ENCODE measurements around the gene PPP1R26. TPM values are rescaled to one million over a fixed set of nuclear protein-coding genes. Genes with fewer than 3 reads are reported as not detected.
"Not testable (repeated sequence)": the region's sequence is repeated elsewhere in the genome, so short reads cannot be mapped to it uniquely, and the experiment has no call there.

Gene PPP1R26
- total and polyA plus RNA-seq, 4 donors = 16.1 to 37.8 (median 28.4) TPM

DNA sequence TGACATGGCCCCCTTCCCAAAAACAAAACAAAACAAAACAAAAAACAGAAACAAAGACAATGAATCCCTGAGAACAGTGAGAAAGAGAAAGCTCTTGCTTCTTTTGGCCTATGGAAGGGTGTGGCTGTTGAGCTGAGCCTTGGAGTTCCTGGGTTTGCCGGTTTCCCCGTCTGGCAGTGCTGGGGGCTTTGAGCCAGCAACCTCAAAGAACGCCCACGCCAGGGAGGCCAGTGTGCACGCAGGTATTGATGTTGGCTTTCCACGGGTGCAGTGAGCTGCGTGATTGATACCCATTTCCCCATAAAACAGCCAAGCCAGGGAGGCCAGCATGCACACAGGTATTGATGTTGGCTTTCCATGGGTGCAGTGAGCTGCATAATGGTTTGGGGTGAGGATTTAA is 33.3 kb downstream of the PPP1R26 start:
- WGBS (ENCODE audit: insufficient coverage) = 45% methylated on average over 6 of the region's 7 CpGs

DNA sequence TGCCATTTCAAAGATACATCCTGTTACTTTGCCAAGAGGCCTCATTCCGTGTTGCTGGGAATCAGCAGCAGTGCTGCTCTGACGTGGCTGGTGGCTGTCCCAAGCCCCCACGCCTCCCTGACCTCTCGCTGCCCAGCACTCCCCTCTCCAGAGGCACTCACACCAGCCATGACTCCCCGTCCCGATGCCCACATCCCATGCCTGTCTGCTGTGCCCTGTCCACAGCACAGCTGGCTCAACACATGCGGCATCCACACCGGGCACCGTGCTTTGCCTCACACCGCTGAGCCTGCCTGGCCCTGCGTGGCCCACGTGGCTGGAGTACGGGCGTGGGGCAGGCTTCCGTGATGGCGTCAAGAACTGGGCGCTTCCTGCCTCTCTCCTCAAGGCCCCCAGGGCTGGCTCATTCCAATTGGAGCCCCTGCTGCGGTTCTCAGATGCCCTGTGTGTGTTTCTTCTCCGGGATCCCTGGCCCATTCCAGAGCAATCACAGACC is 33.8 kb downstream of the PPP1R26 start:
- H3K9me3 ChIP-seq (ENCODE audit: control insufficient read depth, insufficient read depth, low read length) = no peaks in the 10 kb centered on the region
- 78% methylated on average over 19 of the region's 19 CpGs for WGBS (ENCODE audit: insufficient coverage)

More for the DNA sequence above, 33.3 kb downstream of the PPP1R26 start:
- DNase-seq (ENCODE audit: low read depth in 4 of 6, low spot score in 6 of 6) = peak in 1 of 6 donors; percentile 3
- Histone ChIP-seq H3K9me3 (ENCODE audit: control insufficient read depth, insufficient read depth, low read length) (no peaks in the 10 kb centered on the region), H3K4me1 (ENCODE audit: control insufficient read depth, insufficient read depth, low read length) (no peaks in the 10 kb centered on the region), H3K4me3 (ENCODE audit: low read depth, low read length) (no peak overlapping the region), H3K27ac (ENCODE audit: low read depth, low read length) (no peak overlapping the region), H3K27me3 (ENCODE audit: control insufficient read depth, insufficient read depth, low read length) (no peaks in the 10 kb centered on the region), H3K36me3 (ENCODE audit: control insufficient read depth, insufficient read depth, low read length) (no peaks in the 10 kb centered on the region)

DNA sequence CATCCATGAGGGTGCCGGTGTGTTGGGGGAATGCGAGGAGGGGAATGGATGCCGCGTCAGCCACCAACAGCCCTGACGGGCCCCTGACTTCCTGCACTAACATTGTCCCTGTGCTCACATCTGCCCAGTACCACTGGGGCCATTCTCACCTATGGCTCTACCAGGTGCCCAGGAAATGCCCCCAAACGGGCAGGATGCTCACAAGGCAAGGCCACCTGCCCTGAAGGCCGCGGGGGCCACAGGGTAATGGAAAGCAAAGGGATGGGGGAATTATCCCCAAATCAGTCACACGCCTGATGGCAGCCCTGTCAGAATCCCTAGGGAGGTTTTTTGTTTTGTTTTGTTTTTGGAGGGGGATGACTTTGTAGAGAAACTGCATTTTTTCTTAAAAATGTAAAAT is 34.3 kb downstream of the PPP1R26 start:
- H3K36me3 ChIP-seq (ENCODE audit: control insufficient read depth, insufficient read depth, low read length); DNase-seq (ENCODE audit: low read depth in 4 of 6, low spot score in 6 of 6); H3K4me1 ChIP-seq (ENCODE audit: control insufficient read depth, insufficient read depth, low read length); H3K4me3 ChIP-seq (ENCODE audit: low read depth, low read length); H3K9me3 ChIP-seq (ENCODE audit: control insufficient read depth, insufficient read depth, low read length); H3K27me3 ChIP-seq (ENCODE audit: control insufficient read depth, insufficient read depth, low read length); H3K27ac ChIP-seq (ENCODE audit: low read depth, low read length): not testable (repeated sequence)
- WGBS (ENCODE audit: insufficient coverage) = no CpG with 5 or more reads among the region's 9 CpGs

More for the DNA sequence above, 33.8 kb downstream of the PPP1R26 start:
- Histone ChIP-seq H3K27me3 (ENCODE audit: control insufficient read depth, insufficient read depth, low read length) (no peaks in the 10 kb centered on the region), H3K4me1 (ENCODE audit: control insufficient read depth, insufficient read depth, low read length) (no peaks in the 10 kb centered on the region), H3K36me3 (ENCODE audit: control insufficient read depth, insufficient read depth, low read length) (no peaks in the 10 kb centered on the region), H3K27ac (ENCODE audit: low read depth, low read length) (no peak overlapping the region), H3K4me3 (ENCODE audit: low read depth, low read length) (no peak overlapping the region)
- no peak for DNase-seq (ENCODE audit: low read depth in 4 of 6, low spot score in 6 of 6)

DNA sequence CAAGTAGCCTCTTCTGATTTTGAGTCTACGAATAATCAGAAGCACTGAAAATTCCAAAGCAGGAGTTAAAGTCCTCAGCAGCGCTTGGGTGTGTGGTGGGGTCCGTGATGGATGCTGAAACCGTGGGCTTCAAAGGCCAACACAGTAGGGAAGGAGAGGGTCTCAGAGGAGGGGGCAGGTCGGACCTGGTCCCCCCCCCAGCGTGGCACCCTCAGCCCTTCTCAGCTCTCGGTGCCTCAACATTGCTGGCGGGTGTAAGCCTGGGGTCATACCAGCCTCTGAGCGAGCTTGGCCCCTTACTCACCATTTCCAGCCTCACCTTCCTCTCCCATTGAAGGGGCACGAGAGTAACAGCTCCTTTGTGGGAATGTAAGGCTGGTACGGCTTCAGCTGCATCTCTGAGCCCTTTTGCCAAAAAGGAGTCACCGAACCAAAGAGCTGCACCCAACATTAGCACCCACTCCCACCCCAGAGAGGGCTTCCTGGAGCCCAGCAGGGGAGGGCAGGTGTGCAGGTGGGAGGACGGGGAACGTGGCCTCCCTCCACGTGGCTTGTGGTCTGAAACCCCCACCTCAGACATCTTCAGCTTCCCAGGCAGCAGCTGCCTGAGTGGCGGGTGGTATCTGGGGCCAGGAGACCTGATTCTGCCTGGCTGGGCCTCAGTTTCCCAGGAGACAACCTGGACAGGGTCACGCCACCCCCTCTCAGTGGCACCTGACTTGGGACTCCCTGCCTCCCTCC is 34.9 kb downstream of the PPP1R26 start:
- DNase-seq (ENCODE audit: low read depth in 4 of 6, low spot score in 6 of 6) = no peak
- Histone ChIP-seq H3K9me3 (ENCODE audit: control insufficient read depth, insufficient read depth, low read length) (peaks cover 1% of the 10 kb centered on the region), H3K36me3 (ENCODE audit: control insufficient read depth, insufficient read depth, low read length) (no peaks in the 10 kb centered on the region), H3K27ac (ENCODE audit: low read depth, low read length) (no peak overlapping the region), H3K4me3 (ENCODE audit: low read depth, low read length) (no peak overlapping the region), H3K4me1 (ENCODE audit: control insufficient read depth, insufficient read depth, low read length) (no peaks in the 10 kb centered on the region), H3K27me3 (ENCODE audit: control insufficient read depth, insufficient read depth, low read length) (no peaks in the 10 kb centered on the region)
- 92% methylated on average over 7 of the region's 17 CpGs for WGBS (ENCODE audit: insufficient coverage)

DNA sequence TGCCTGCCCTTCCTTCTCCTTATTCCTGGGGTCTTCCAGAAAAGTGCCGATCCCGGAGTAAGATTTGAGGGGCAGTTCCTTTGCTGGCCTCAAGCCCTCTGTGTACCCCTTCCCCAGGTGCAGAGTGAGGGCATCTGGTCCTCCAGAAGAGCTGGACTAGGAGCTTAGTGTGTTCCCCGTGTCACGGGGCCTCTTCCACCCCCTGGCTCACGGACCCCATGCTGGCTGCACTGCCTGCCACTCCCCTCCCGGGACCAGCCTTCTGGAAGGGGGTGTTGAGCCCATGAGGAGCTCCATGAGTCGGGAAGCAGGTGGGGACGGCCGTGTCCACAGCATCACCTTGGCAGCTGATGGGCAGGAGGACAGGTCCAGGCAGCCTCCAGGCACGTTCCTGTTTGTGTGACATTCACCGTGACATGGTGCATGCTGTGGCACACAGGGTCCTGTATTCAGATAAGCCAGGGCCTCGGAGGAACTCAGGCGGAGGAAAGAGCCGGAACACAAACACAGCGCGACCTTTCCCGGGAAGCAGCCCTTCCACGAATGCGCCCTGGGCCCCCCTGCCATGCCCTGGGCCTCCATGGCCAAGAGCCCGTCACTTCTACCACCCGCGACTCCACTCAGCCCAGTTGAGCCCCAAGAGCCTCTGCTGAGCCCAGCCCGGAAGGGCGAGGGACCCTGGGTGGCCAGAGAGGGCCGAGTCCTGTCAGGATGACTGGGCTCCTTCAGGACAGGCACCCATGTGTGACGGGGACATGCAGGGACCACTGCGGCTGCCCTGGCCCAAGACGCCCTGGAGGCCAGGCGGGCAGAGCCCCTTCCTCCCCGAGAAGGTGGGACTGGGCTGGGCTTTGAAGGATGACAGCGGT is 35.7 kb downstream of the PPP1R26 start:
- Histone ChIP-seq H3K4me1 (ENCODE audit: control insufficient read depth, insufficient read depth, low read length) (no peaks in the 10 kb centered on the region), H3K27me3 (ENCODE audit: control insufficient read depth, insufficient read depth, low read length) (no peaks in the 10 kb centered on the region), H3K4me3 (ENCODE audit: low read depth, low read length) (no peak overlapping the region), H3K36me3 (ENCODE audit: control insufficient read depth, insufficient read depth, low read length) (no peaks in the 10 kb centered on the region), H3K9me3 (ENCODE audit: control insufficient read depth, insufficient read depth, low read length) (peaks cover 1% of the 10 kb centered on the region), H3K27ac (ENCODE audit: low read depth, low read length) (no peak overlapping the region)
- WGBS (ENCODE audit: insufficient coverage) = 84% methylated on average over 30 of the region's 31 CpGs
- no peak for DNase-seq (ENCODE audit: low read depth in 4 of 6, low spot score in 6 of 6)

DNA sequence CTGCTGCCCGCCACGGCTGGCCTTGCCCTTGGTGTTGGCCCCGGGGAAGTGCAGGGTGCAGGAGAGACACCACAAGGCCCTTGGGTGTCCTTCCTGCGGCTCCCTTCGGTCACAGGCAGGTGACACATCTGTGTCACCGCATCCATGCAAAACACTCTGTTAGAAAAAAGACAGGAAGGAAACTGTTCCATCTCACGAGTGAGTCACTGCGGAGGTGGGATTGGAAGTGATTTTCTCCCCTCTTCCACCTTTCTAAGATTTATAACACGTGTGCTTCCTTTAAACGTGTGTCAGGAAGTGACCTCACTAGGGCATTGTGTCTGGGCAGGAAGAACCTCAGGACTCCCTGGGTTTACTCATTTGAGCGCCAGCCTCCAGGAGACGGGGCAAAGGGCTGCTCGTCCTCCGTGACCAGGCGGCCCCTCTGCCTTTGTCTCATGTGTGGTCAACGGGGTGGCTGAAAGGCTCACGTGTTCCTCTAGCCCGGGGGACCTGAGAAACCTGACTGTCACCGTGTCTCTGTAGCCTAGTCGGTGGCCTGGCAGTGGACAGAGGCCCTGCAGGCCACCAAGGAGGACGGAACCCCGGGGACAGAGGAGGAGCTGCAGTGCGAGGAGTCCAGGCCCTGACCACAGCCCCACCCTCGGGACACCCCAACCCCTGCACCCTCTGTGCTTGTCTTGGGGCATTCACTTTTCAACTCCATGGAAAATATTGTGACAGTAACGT is 36.7 kb downstream of the PPP1R26 start:
- H3K27ac ChIP-seq (ENCODE audit: low read depth, low read length) = no peak overlapping the region
- H3K36me3 ChIP-seq (ENCODE audit: control insufficient read depth, insufficient read depth, low read length) = no peaks in the 10 kb centered on the region
- DNase-seq (ENCODE audit: low read depth in 4 of 6, low spot score in 6 of 6) = no peak
- no peak overlapping the region for H3K4me3 ChIP-seq (ENCODE audit: low read depth, low read length)
- H3K27me3 ChIP-seq (ENCODE audit: control insufficient read depth, insufficient read depth, low read length) = no peaks in the 10 kb centered on the region
- peaks cover 1% of the 10 kb centered on the region for H3K9me3 ChIP-seq (ENCODE audit: control insufficient read depth, insufficient read depth, low read length)
- H3K4me1 ChIP-seq (ENCODE audit: control insufficient read depth, insufficient read depth, low read length) = no peaks in the 10 kb centered on the region
- WGBS (ENCODE audit: insufficient coverage) = 81% methylated on average over 21 of the region's 25 CpGs

DNA sequence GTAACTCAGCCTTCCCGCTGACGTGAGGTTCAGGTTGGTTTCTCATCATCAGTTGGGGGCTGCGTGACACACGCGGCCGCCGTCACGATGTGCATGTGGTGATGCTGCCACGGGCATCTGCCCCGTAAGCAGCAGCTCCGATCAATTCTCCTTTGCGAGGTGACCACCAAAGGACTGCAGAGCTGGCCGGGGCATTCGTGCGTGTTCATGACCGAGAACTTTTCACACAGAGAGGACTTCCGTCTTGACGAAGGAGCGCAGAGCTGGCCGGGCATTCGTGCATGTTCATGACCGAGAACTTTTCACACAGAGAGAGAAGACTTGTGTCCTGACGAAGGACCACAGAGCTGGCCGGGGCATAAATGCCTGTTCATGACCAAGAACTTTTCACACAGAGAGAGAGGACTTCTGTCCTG is 37.8 kb downstream of the PPP1R26 start:
- no peak overlapping the region for H3K27ac ChIP-seq (ENCODE audit: low read depth, low read length)
- no peaks in the 10 kb centered on the region for H3K4me1 ChIP-seq (ENCODE audit: control insufficient read depth, insufficient read depth, low read length)
- WGBS (ENCODE audit: insufficient coverage) = 84% methylated on average over 24 of the region's 24 CpGs
- H3K36me3 ChIP-seq (ENCODE audit: control insufficient read depth, insufficient read depth, low read length) = no peaks in the 10 kb centered on the region
- DNase-seq (ENCODE audit: low read depth in 4 of 6, low spot score in 6 of 6) = no peak
- H3K4me3 ChIP-seq (ENCODE audit: low read depth, low read length) = no peak overlapping the region
- H3K9me3 ChIP-seq (ENCODE audit: control insufficient read depth, insufficient read depth, low read length) = peaks cover 1% of the 10 kb centered on the region
- no peaks in the 10 kb centered on the region for H3K27me3 ChIP-seq (ENCODE audit: control insufficient read depth, insufficient read depth, low read length)

DNA sequence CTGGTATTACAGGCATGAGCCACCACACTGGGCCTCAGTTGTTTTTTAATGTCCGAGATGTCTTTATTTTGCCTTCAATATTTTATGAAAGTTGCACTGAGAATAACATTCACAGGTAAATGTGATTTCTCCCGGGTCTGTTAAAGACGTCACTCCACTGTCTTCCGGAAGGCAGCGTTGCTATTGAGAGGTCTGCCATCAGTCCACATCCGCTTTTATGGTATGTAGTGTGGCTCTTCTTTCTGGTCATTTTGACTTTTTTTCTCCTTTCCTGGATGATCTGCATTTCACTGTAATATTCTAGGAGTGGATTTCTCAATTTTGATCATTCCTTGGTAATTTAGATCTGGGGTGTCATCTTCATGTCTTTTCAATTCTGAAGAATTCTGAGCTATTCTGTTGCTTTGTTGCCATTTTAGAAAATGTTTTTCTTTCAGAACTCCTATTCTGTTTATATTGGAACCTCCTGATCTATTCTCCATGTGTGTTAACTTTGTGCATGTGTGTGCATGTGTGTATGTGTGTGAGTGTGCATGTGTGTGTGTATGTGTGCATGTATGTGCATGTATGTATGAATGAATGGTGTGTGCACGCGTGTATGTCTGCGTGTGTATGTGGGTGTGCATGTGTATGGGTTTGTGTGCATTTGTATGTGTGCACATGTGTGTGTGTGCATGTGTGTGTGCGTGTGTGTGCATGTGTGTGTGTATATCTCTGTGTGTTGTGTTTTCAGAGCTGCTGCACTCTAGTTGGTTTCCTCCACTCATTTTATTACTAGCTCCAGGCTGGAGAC is 39.8 kb downstream of the PPP1R26 start:
- H3K9me3 ChIP-seq (ENCODE audit: control insufficient read depth, insufficient read depth, low read length) = peaks cover 1% of the 10 kb centered on the region
- DNase-seq (ENCODE audit: low read depth in 4 of 6, low spot score in 6 of 6) = no peak
- H3K36me3 ChIP-seq (ENCODE audit: control insufficient read depth, insufficient read depth, low read length) = no peaks in the 10 kb centered on the region
- WGBS (ENCODE audit: insufficient coverage) = 95% methylated on average over 6 of the region's 10 CpGs
- H3K27me3 ChIP-seq (ENCODE audit: control insufficient read depth, insufficient read depth, low read length) = no peaks in the 10 kb centered on the region
- no peaks in the 10 kb centered on the region for H3K4me1 ChIP-seq (ENCODE audit: control insufficient read depth, insufficient read depth, low read length)
- H3K27ac ChIP-seq (ENCODE audit: low read depth, low read length) = no peak overlapping the region
- H3K4me3 ChIP-seq (ENCODE audit: low read depth, low read length) = no peak overlapping the region
